ENCODE data around the gene UBE2Q2. TPM values are rescaled to one million over a fixed set of nuclear protein-coding genes. Genes with fewer than 3 reads are reported as not detected.

The UBE2Q2 gene
- total and polyA plus RNA-seq, 4 donors, result 15.5 to 35.9 (median 21.1) TPM

GRCh38 chr15:75817138-75817935 lies 25.9 kb upstream of the UBE2Q2 start:
- DNase-seq, result no peak
- no peak for ATAC-seq (ENCODE audit: insufficient read depth, low FRiP score)
- Histone ChIP-seq H3K4me3 (no peak overlapping the region), H3K27me3 (ENCODE audit: control insufficient read depth in 3 of 3, insufficient read depth in 3 of 3, low read length in 2 of 3) (no peaks in the 10 kb centered on the region), H3K9ac (ENCODE audit: insufficient read depth in 1 of 2, low read length in 2 of 2) (no peak overlapping the region), H3K4me1 (ENCODE audit: control insufficient read depth in 5 of 5, insufficient read depth in 5 of 5, low read length in 5 of 5) (no peaks in the 10 kb centered on the region), H3K27ac (ENCODE audit: low read depth in 1 of 2, low read length in 1 of 2) (no peak overlapping the region), H3K9me3 (ENCODE audit: control insufficient read depth in 4 of 4, insufficient read depth in 3 of 4, low read length in 3 of 4) (no peaks in the 10 kb centered on the region), H3K36me3 (ENCODE audit: control insufficient read depth in 4 of 4, insufficient read depth in 4 of 4, low read length in 4 of 4) (no peaks in the 10 kb centered on the region)
- no peak for TF ChIP-seq CTCF (IDR thresholded peaks at IDR 0.05; ENCODE audit: control extremely low read depth, extremely low read depth)
- 48 to 52% methylated on average over 6 of the region's 6 CpGs for WGBS, 2 donors

- Histone ChIP-seq H3K4me1 (ENCODE audit: control insufficient read depth in 5 of 5, insufficient read depth in 5 of 5, low read length in 5 of 5) (no peaks in the 10 kb centered on the region), H3K4me3 (no peak overlapping the region), H3K36me3 (ENCODE audit: control insufficient read depth in 4 of 4, insufficient read depth in 4 of 4, low read length in 4 of 4) (no peaks in the 10 kb centered on the region), H3K27ac (ENCODE audit: low read depth in 1 of 2, low read length in 1 of 2) (no peak overlapping the region), H3K9ac (ENCODE audit: insufficient read depth in 1 of 2, low read length in 2 of 2) (no peak overlapping the region), H3K27me3 (ENCODE audit: control insufficient read depth in 3 of 3, insufficient read depth in 3 of 3, low read length in 2 of 3) (no peaks in the 10 kb centered on the region), H3K9me3 (ENCODE audit: control insufficient read depth in 4 of 4, insufficient read depth in 3 of 4, low read length in 3 of 4) (no peaks in the 10 kb centered on the region)
- ATAC-seq (ENCODE audit: insufficient read depth, low FRiP score), result no peak
- no peak for DNase-seq
- no peak for TF ChIP-seq CTCF (IDR thresholded peaks at IDR 0.05; ENCODE audit: control extremely low read depth, extremely low read depth)
- WGBS, 2 donors, result 97 to 100% methylated on average over 2 of the region's 2 CpGs
Observed at GRCh38 chr15:75820206-75820605, 23.0 kb upstream of the UBE2Q2 start.

GRCh38 chr15:75821786-75822345 lies 21.4 kb upstream of the UBE2Q2 start:
- WGBS, 2 donors, result 95 to 97% methylated on average over 4 of the region's 4 CpGs

More at GRCh38 chr15:75821786-75822345, 21.4 kb upstream of the UBE2Q2 start:
- H3K4me3 ChIP-seq, result no peak overlapping the region
- no peaks in the 10 kb centered on the region for H3K36me3 ChIP-seq (ENCODE audit: control insufficient read depth in 4 of 4, insufficient read depth in 4 of 4, low read length in 4 of 4)
- H3K4me1 ChIP-seq (ENCODE audit: control insufficient read depth in 5 of 5, insufficient read depth in 5 of 5, low read length in 5 of 5), result no peaks in the 10 kb centered on the region
- H3K9ac ChIP-seq (ENCODE audit: insufficient read depth in 1 of 2, low read length in 2 of 2), result no peak overlapping the region
- no peaks in the 10 kb centered on the region for H3K9me3 ChIP-seq (ENCODE audit: control insufficient read depth in 4 of 4, insufficient read depth in 3 of 4, low read length in 3 of 4)
- H3K27me3 ChIP-seq (ENCODE audit: control insufficient read depth in 3 of 3, insufficient read depth in 3 of 3, low read length in 2 of 3), result no peaks in the 10 kb centered on the region
- ATAC-seq (ENCODE audit: insufficient read depth, low FRiP score) (no peak), DNase-seq (no peak)
- no peak overlapping the region for H3K27ac ChIP-seq (ENCODE audit: low read depth in 1 of 2, low read length in 1 of 2)
- no peak for TF ChIP-seq CTCF (IDR thresholded peaks at IDR 0.05; ENCODE audit: control extremely low read depth, extremely low read depth)

All from lung (tissue), 12 donors.